ENCODE measurements around the gene USP53. TPM values are rescaled to one million over a fixed set of nuclear protein-coding genes. Genes with fewer than 3 reads are reported as not detected.
"Not testable (repeated sequence)": the region's sequence is repeated elsewhere in the genome, so short reads cannot be mapped to it uniquely, and the experiment has no call there.

Gene USP53
- total RNA-seq, result 19.8 and 20.9 TPM in 2 replicates
- long read RNA-seq, partial matches to known transcripts, result 14 of 42 reads
- long read RNA-seq, other reads (novel, unspliced or antisense), result 28 of 42 reads

DNA sequence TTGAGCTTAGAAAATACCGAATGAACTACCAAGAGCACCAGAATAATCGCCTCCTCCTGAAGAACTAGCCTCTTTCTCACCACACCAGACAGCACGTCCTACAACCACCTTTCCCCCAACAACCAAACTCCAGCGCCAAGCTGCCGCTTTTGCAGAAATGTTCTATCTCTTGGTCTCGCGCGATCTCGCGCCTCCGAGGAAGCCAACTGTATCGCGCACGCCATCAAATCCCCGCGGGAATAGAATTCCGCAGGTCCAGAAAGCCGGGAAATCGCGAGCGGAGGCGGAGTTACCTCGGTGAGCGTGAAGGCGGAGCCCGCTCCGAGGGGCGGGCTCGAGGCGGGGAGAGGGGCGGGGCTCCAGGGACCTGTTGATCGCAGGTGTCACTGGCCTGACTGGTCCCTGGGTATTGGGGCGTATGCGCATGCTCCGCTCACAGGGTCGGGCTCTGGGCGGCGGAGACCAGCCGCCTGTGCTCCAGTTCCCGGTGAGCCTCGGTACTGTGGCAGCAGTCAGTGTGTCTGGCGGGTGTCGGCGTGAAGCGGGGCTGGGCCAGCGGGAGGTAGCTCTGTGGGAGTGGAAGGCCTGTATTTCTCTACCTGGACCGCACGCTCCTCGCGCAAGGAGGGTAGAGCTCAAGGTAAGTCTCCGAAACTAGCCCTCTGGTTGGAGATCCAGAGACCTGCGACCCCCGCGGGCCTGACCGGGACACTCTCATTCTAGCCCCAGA, at the start of gene USP53:
TSS of gene USP53 (plus strand) at position 480 of the 730 bp plus-strand sequence. CDS start 27,047 bp downstream, outside the sequence.
- Mint-ChIP-seq H3K27ac (peak within 1 kb of the TSS; percentile 98), H3K9me3 (ENCODE audit: low read depth) (no peaks in the 10 kb centered on the region), H3K4me1 (ENCODE audit: low read depth) (peaks cover 13% of the 10 kb centered on the region), H3K27me3 (no peaks in the 10 kb centered on the region), H3K4me3 (ENCODE audit: low read depth) (peak within 1 kb of the TSS; percentile 98), H3K36me3 (ENCODE audit: insufficient read depth) (peaks cover 2% of the 10 kb centered on the region)
- TF ChIP-seq, protein P1, sequence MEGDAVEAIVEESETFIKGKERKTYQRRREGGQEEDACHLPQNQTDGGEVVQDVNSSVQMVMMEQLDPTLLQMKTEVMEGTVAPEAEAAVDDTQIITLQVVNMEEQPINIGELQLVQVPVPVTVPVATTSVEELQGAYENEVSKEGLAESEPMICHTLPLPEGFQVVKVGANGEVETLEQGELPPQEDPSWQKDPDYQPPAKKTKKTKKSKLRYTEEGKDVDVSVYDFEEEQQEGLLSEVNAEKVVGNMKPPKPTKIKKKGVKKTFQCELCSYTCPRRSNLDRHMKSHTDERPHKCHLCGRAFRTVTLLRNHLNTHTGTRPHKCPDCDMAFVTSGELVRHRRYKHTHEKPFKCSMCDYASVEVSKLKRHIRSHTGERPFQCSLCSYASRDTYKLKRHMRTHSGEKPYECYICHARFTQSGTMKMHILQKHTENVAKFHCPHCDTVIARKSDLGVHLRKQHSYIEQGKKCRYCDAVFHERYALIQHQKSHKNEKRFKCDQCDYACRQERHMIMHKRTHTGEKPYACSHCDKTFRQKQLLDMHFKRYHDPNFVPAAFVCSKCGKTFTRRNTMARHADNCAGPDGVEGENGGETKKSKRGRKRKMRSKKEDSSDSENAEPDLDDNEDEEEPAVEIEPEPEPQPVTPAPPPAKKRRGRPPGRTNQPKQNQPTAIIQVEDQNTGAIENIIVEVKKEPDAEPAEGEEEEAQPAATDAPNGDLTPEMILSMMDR (IDR thresholded peaks at IDR 0.05; ENCODE audit: unreplicated experiment), result no peak
- DNase-seq (ENCODE audit: low spot score, unreplicated experiment), result peak; percentile 98

- TF ChIP-seq, protein P1 (IDR thresholded peaks at IDR 0.05; ENCODE audit: unreplicated experiment), result no peak
- no peak overlapping the region for H3K4me3 Mint-ChIP-seq (ENCODE audit: low read depth)
- H3K9me3 Mint-ChIP-seq (ENCODE audit: low read depth), result peaks cover 5% of the 10 kb centered on the region
- H3K36me3 Mint-ChIP-seq (ENCODE audit: insufficient read depth), result no peaks in the 10 kb centered on the region
- H3K27ac Mint-ChIP-seq, result no peak overlapping the region
- DNase-seq (ENCODE audit: low spot score, unreplicated experiment), result no peak
- no peaks in the 10 kb centered on the region for H3K4me1 Mint-ChIP-seq (ENCODE audit: low read depth)
- no peaks in the 10 kb centered on the region for H3K27me3 Mint-ChIP-seq
Observed at GRCh38 chr4:119165767-119166166, 46.7 kb upstream of the USP53 start.

GRCh38 chr4:119170195-119170594, 42.3 kb upstream of the USP53 start:
- Mint-ChIP-seq H3K4me1 (ENCODE audit: low read depth) (no peaks in the 10 kb centered on the region), H3K27me3 (no peaks in the 10 kb centered on the region), H3K4me3 (ENCODE audit: low read depth) (no peak overlapping the region), H3K36me3 (ENCODE audit: insufficient read depth) (no peaks in the 10 kb centered on the region), H3K9me3 (ENCODE audit: low read depth) (peaks cover 5% of the 10 kb centered on the region), H3K27ac (no peak overlapping the region)
- TF ChIP-seq, protein P1 (IDR thresholded peaks at IDR 0.05; ENCODE audit: unreplicated experiment), result peak; percentile 19
- no peak for DNase-seq (ENCODE audit: low spot score, unreplicated experiment)

GRCh38 chr4:119172223-119172622, 40.3 kb upstream of the USP53 start:
- no peak overlapping the region for H3K4me3 Mint-ChIP-seq (ENCODE audit: low read depth)
- no peak overlapping the region for H3K27ac Mint-ChIP-seq

GRCh38 chr4:119173729-119174361, 38.7 kb upstream of the USP53 start:
- not testable (repeated sequence) for H3K4me3 Mint-ChIP-seq (ENCODE audit: low read depth); H3K27ac Mint-ChIP-seq; DNase-seq (ENCODE audit: low spot score, unreplicated experiment); H3K9me3 Mint-ChIP-seq (ENCODE audit: low read depth); H3K27me3 Mint-ChIP-seq; H3K4me1 Mint-ChIP-seq (ENCODE audit: low read depth); H3K36me3 Mint-ChIP-seq (ENCODE audit: insufficient read depth)

More at GRCh38 chr4:119172223-119172622, 40.3 kb upstream of the USP53 start:
- TF ChIP-seq, protein P1 (IDR thresholded peaks at IDR 0.05; ENCODE audit: unreplicated experiment), result no peak
- no peak for DNase-seq (ENCODE audit: low spot score, unreplicated experiment)
- Mint-ChIP-seq H3K4me1 (ENCODE audit: low read depth) (no peaks in the 10 kb centered on the region), H3K36me3 (ENCODE audit: insufficient read depth) (no peaks in the 10 kb centered on the region), H3K9me3 (ENCODE audit: low read depth) (peaks cover under 1% of the 10 kb centered on the region), H3K27me3 (no peaks in the 10 kb centered on the region)
